ENCODE results near the gene CCL17.
A peak's percentile ranks its signal among the peaks of the same experiment; 100 is the strongest.

The CCL17 gene

GRCh38 chr16:57422026-57422944, 17.7 kb downstream of the CCL17 start:
- Histone ChIP-seq H2AFZ (ENCODE audit: low read depth) (no peak overlapping the region), H3K4me3 (IDR thresholded peaks at IDR 0.05; ENCODE audit: insufficient read depth, low read depth, low read length) (no peak overlapping the region), H3K4me2 (no peak overlapping the region), H3K79me2 (ENCODE audit: insufficient read depth, low read depth) (no peaks in the 10 kb centered on the region), H4K20me1 (ENCODE audit: insufficient read depth) (no peaks in the 10 kb centered on the region), H3K9ac (no peak overlapping the region), H3K4me1 (ENCODE audit: low read depth, poor library complexity, severe bottlenecking) (peaks cover 13% of the 10 kb centered on the region), H3K27me3 (ENCODE audit: insufficient read depth, low read depth) (no peaks in the 10 kb centered on the region), H3K36me3 (ENCODE audit: insufficient read depth) (no peaks in the 10 kb centered on the region), H3K27ac (no peak overlapping the region)
- TF ChIP-seq, protein P1, sequence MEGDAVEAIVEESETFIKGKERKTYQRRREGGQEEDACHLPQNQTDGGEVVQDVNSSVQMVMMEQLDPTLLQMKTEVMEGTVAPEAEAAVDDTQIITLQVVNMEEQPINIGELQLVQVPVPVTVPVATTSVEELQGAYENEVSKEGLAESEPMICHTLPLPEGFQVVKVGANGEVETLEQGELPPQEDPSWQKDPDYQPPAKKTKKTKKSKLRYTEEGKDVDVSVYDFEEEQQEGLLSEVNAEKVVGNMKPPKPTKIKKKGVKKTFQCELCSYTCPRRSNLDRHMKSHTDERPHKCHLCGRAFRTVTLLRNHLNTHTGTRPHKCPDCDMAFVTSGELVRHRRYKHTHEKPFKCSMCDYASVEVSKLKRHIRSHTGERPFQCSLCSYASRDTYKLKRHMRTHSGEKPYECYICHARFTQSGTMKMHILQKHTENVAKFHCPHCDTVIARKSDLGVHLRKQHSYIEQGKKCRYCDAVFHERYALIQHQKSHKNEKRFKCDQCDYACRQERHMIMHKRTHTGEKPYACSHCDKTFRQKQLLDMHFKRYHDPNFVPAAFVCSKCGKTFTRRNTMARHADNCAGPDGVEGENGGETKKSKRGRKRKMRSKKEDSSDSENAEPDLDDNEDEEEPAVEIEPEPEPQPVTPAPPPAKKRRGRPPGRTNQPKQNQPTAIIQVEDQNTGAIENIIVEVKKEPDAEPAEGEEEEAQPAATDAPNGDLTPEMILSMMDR (conservative IDR thresholded peaks at IDR 0.05; ENCODE audit: low read depth, low read length), result peak; percentile 43

GRCh38 chr16:57423152-57423551, 18.6 kb downstream of the CCL17 start:
- Histone ChIP-seq H3K9ac (no peak overlapping the region), H3K4me3 (IDR thresholded peaks at IDR 0.05; ENCODE audit: insufficient read depth, low read depth, low read length) (no peak overlapping the region), H3K4me2 (no peak overlapping the region), H4K20me1 (ENCODE audit: insufficient read depth) (no peaks in the 10 kb centered on the region), H3K27me3 (ENCODE audit: insufficient read depth, low read depth) (no peaks in the 10 kb centered on the region), H3K36me3 (ENCODE audit: insufficient read depth) (no peaks in the 10 kb centered on the region), H2AFZ (ENCODE audit: low read depth) (no peak overlapping the region), H3K27ac (no peak overlapping the region), H3K79me2 (ENCODE audit: insufficient read depth, low read depth) (no peaks in the 10 kb centered on the region), H3K4me1 (ENCODE audit: low read depth, poor library complexity, severe bottlenecking) (peaks cover 13% of the 10 kb centered on the region)
- TF ChIP-seq, protein P1 (conservative IDR thresholded peaks at IDR 0.05; ENCODE audit: low read depth, low read length), result no peak

DNA sequence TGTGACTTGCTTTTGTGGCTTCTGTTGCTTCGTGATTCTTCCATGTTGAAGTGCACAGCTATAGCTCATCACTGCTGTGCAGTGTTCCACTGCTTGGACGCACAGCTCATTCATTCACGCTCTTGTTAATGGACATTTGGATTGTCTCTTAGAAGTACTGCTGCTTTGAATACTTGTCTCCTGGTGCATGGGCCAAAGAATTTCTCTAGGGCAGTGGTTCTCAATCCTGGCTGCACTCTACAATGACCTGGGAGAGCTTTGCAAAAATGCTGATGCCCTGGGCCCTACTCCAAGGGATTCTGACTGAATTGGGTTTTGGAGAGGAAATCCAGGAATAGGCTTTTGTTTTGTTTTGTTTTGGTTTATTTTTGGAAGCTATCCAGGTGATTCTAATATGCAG, 20.0 kb downstream of the CCL17 start:
- Histone ChIP-seq H3K36me3 (ENCODE audit: insufficient read depth) (no peaks in the 10 kb centered on the region), H3K4me1 (ENCODE audit: low read depth, poor library complexity, severe bottlenecking) (no peaks in the 10 kb centered on the region), H3K4me3 (IDR thresholded peaks at IDR 0.05; ENCODE audit: insufficient read depth, low read depth, low read length) (no peak overlapping the region), H3K27me3 (ENCODE audit: insufficient read depth, low read depth) (no peaks in the 10 kb centered on the region), H4K20me1 (ENCODE audit: insufficient read depth) (no peaks in the 10 kb centered on the region), H3K27ac (no peak overlapping the region), H3K4me2 (no peak overlapping the region), H3K9ac (no peak overlapping the region), H3K79me2 (ENCODE audit: insufficient read depth, low read depth) (no peaks in the 10 kb centered on the region), H2AFZ (ENCODE audit: low read depth) (no peak overlapping the region)
- TF ChIP-seq, protein P1 (conservative IDR thresholded peaks at IDR 0.05; ENCODE audit: low read depth, low read length), result no peak

DNA sequence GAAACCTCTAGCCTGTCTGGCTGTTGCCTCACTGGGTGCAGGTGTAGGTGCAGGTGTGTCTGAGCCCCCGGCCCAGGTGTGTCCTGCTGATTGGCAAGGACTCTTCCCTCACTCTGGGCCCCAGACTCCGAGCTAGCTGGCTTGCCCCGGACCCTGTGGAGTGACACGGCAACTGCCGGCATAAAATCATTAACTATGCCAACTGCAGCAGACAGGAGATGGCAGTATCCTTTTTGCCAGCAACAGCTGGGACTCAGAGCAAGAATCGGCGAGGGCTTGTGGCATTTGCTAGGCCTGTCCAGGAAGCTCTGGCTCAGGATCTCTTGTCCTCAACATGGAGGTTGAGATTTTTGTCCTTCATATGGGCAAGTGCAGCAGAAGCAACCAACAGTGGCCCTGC, 21.8 kb downstream of the CCL17 start:
- H3K4me1 ChIP-seq (ENCODE audit: low read depth, poor library complexity, severe bottlenecking), result no peaks in the 10 kb centered on the region
- no peak overlapping the region for H3K4me3 ChIP-seq (IDR thresholded peaks at IDR 0.05; ENCODE audit: insufficient read depth, low read depth, low read length)
- H3K79me2 ChIP-seq (ENCODE audit: insufficient read depth, low read depth), result no peaks in the 10 kb centered on the region
- H3K9ac ChIP-seq, result no peak overlapping the region
- H4K20me1 ChIP-seq (ENCODE audit: insufficient read depth), result no peaks in the 10 kb centered on the region
- no peaks in the 10 kb centered on the region for H3K27me3 ChIP-seq (ENCODE audit: insufficient read depth, low read depth)
- H3K27ac ChIP-seq, result no peak overlapping the region
- no peak overlapping the region for H3K4me2 ChIP-seq
- no peak overlapping the region for H2AFZ ChIP-seq (ENCODE audit: low read depth)
- TF ChIP-seq, protein P1 (conservative IDR thresholded peaks at IDR 0.05; ENCODE audit: low read depth, low read length), result no peak
- no peaks in the 10 kb centered on the region for H3K36me3 ChIP-seq (ENCODE audit: insufficient read depth)
